ENCODE measurements around the gene MYLK.

The MYLK gene

GRCh38 chr3:123694366-123695087 is 189.6 kb downstream of the MYLK start:
- no peak for DNase-seq (ENCODE audit: low read depth)
- no peak for TF ChIP-seq CTCF (IDR thresholded peaks at IDR 0.05; ENCODE audit: control insufficient read depth, extremely low read depth, insufficient read depth)
- H3K4me3 ChIP-seq (ENCODE audit: low read depth, low read length) = no peak overlapping the region

GRCh38 chr3:123693584-123694190 is 190.4 kb downstream of the MYLK start:
- no peak overlapping the region for H3K4me3 ChIP-seq (ENCODE audit: low read depth, low read length)
- no peak for DNase-seq (ENCODE audit: low read depth)
- no peak for TF ChIP-seq CTCF (IDR thresholded peaks at IDR 0.05; ENCODE audit: control insufficient read depth, extremely low read depth, insufficient read depth)

GRCh38 chr3:123692671-123693070 is 191.5 kb downstream of the MYLK start:
- no peak for DNase-seq (ENCODE audit: low read depth)
- TF ChIP-seq CTCF (IDR thresholded peaks at IDR 0.05; ENCODE audit: control insufficient read depth, extremely low read depth, insufficient read depth) = no peak
- no peak overlapping the region for H3K4me3 ChIP-seq (ENCODE audit: low read depth, low read length)

GRCh38 chr3:123692041-123692440 is 192.1 kb downstream of the MYLK start:
- H3K4me3 ChIP-seq (ENCODE audit: low read depth, low read length) = no peak overlapping the region
- no peak for TF ChIP-seq CTCF (IDR thresholded peaks at IDR 0.05; ENCODE audit: control insufficient read depth, extremely low read depth, insufficient read depth)
- DNase-seq (ENCODE audit: low read depth) = no peak

- H3K4me3 ChIP-seq (ENCODE audit: low read depth, low read length) = no peak overlapping the region
- no peak for TF ChIP-seq CTCF (IDR thresholded peaks at IDR 0.05; ENCODE audit: control insufficient read depth, extremely low read depth, insufficient read depth)
- no peak for DNase-seq (ENCODE audit: low read depth)
Observed at GRCh38 chr3:123689831-123690230, 194.3 kb downstream of the MYLK start.

- no peak for DNase-seq (ENCODE audit: low read depth)
- no peak for TF ChIP-seq CTCF (IDR thresholded peaks at IDR 0.05; ENCODE audit: control insufficient read depth, extremely low read depth, insufficient read depth)
- H3K4me3 ChIP-seq (ENCODE audit: low read depth, low read length) = no peak overlapping the region
Observed at GRCh38 chr3:123688241-123688747, 195.8 kb downstream of the MYLK start.
